GM12892 (cell line): Measurements from ENCODE around the gene GAB2.

Experiments used
- DNase-seq: peaks from one replicate; pipeline ENCODE4 v3.0.0; 2011; ENCODE audit not compliant: insufficient read length
- FAIRE-seq: peaks from 2 replicates; lab custom pipeline; 2011; peaks lifted over from hg19 to GRCh38; lab: Jason Lieb, UNC
- POLR2A ChIP-seq: IDR thresholded peaks from 2 replicates; pipeline ENCODE4 v1.6.1; 2011; ENCODE audit warnings: low read depth, low read length, control low read depth
- POLR2AphosphoS5 ChIP-seq: IDR thresholded peaks from 2 replicates; pipeline ENCODE4 v1.6.1; 2011; ENCODE audit warnings: low read depth, low read length, control low read depth
- TAF1 ChIP-seq: IDR thresholded peaks from 2 replicates; pipeline ENCODE4 v1.6.1; 2011; ENCODE audit warnings: low read depth, mild to moderate bottlenecking, control low read depth, low read length, borderline replicate concordance

GAB2 gene

DNA sequence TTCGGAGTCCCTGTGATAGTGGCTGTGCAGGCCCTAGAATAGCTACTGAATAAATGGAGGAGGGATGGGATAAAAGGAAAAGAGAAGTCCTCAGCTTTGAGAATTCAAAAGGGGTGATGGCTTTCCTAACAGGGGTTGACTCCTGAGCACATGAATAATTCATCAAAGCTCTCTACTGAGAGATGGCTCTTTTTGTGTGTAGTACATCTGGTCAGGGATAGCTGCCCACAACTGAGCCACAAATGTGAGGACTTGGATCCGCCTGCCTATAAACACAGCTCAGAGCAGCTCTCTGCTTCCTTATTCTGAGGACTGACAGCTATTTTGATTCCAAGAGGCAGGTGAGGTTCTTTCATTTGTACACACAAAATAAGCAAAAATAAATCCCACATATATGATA is 146.6 kb downstream of the GAB2 start:
- TF ChIP-seq POLR2AphosphoS5 (no peak), TAF1 (no peak), POLR2A (no peak)
- DNase-seq (no peak), FAIRE-seq (no peak)

DNA sequence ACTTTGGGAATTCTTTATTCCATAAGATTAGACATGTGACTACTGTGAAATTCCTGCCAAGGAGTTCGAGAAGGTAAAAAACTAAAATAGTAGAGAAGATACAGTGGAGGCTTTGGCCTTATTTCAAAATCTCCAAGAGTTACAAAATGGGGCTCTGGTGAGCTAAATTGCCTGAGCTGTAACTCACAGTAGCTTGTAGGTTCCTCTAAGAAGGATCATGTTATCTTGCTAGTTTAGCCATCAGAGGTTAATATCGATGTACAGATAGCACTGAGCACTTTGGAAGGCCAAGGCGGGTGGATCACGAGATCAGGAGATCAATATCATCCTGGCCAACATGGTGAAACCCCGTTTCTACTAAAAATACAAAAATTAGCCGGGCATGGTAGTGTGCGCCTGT is 147.8 kb downstream of the GAB2 start:
- DNase-seq (no peak), FAIRE-seq (no peak)
- TF ChIP-seq TAF1 (no peak), POLR2A (no peak), POLR2AphosphoS5 (no peak)

DNA sequence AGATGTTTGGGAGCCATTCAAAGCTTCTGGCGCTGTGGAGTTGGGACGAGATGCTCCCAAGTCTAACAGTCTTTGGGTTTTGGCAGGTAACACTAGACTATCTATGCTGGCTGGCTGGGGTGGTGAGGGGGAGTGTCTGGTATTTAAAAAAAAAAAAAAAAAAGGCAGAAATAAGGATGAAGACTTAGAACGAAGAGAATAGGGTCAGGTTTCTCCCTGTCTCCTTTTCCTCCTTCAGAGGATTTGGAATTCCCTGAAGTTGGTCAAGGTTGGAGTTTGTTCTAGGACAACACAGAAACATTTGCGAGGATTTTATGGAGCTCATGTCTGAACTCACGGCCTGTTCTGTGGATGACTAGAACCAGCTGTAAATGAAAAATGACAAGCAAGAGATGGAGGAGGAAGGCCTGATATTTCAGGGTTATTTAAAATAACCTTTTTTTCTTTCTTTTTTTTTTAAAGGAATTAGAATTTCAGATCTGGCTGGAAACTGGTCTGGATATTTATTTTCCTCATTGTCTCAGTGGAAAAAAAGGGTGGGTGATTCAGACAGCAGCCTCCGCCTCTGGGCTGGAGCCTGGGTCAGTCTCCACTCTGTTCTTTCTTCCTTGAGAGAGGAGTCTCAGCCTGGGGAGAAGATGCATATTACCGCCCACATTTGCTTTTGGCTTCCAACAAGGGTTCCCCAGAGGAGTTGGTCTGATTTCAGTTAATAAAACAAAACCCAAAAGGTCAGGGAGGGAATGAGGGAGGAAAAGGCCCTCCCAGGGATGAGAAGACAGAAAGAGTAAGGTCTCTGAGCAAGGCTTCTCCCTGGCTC is 148.8 kb downstream of the GAB2 start:
- FAIRE-seq (no peak), DNase-seq (no peak)
- TF ChIP-seq POLR2AphosphoS5 (no peak), TAF1 (no peak), POLR2A (no peak)

DNA sequence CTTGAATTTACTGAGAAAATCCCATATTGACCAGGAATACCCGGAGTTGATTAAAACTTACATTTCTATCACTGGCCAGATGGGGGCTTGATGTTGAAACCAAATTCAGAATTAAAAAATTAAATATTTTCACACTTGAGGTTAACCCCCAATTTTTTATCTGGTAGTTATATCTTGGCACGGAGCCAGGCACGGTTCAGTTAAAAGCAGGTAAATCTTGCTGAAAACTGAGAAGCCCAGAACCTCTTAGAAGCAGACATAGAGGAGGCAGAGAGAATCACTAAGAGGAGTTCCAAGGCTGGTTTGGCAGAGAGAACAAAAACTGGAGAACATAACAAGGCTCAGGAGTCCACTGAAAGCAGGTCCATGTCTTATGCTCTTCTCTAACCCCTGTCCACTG is 151.2 kb downstream of the GAB2 start:
- no peak for FAIRE-seq
- no peak for TF ChIP-seq POLR2A
- no peak for TF ChIP-seq POLR2AphosphoS5
- no peak for TF ChIP-seq TAF1
- DNase-seq = no peak

DNA sequence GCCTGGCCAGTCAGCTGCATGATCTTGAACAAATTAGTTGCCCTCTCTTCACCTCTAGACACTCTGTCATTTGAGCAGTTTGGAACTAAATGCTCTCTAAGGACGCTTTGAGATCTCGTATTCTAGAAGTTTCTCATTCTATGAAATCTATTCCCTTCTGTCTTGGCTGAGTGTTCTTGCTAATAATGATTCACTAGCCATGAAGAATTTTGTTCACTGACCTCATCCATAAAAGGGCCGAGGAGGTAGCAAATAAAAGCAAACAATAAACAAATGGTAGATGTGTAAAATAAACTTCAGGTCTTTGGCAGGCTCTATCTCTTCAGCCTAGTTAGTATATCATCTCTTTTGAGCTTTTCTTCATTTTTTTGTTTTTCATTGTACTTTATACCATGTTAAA is 152.3 kb downstream of the GAB2 start:
- TF ChIP-seq POLR2A (no peak), TAF1 (no peak), POLR2AphosphoS5 (no peak)
- DNase-seq (no peak), FAIRE-seq (no peak)

DNA sequence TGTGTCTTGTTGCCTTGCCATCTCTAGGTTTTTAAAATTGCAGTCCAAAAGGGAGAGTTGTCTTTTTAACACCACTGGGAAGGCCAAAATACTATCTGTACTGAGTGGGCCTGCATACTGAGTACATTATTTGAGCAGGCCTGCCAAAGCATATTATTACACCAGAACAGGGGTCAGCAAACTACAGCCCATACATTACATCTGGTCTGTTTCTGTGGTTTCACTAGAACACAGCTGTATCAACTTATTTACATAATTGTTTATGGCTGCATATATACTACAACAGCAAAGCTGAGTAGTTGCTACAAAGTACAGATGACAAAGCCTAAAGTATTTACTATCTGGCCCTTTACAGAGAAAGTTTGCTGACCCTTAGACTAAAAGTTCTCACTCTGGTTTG is 154.9 kb downstream of the GAB2 start:
- TF ChIP-seq TAF1 (no peak), POLR2AphosphoS5 (no peak), POLR2A (no peak)
- FAIRE-seq (no peak), DNase-seq (no peak)

DNA sequence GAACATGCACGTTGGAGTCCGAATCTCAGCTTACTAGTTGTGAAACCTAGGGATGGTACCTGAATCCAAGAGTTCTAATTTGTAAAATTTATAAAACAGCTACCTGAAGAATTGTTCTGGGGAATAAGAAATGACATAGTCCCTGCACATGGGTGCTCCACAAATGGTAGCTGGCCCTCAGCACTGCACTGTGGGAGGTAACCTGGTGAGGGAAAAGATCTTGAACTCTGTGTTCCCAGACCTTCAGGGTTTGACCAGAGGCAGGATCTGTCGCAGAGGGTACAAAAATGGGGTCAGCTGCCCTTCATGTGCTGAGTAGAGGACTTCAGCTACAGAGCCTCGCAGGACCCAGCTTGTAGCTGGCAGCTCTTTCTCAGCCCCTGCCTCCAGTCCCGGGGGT is 155.4 kb downstream of the GAB2 start:
- FAIRE-seq (no peak), DNase-seq (no peak)
- TF ChIP-seq TAF1 (no peak), POLR2A (no peak), POLR2AphosphoS5 (no peak)

DNA sequence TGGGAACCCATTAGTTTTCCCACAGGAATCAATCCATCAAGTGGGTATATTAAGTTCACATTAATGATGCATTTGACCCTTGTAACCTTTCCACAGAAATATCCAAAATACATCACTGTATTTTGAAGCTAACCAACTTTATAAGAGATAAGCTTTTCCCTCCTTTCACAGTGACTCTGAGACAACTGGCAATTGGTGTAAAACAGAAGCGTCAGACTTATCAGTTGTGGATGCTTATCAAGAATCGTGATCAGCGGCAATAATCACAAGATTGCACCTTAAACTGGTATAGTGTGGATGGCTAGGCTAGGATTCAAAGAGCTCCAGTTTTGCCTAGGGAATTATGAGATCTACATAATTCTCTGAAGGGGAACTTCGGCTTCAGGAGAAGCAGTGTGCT is 155.8 kb downstream of the GAB2 start:
- no peak for FAIRE-seq
- TF ChIP-seq TAF1 = no peak
- no peak for TF ChIP-seq POLR2AphosphoS5
- TF ChIP-seq POLR2A = no peak
- DNase-seq = no peak

DNA sequence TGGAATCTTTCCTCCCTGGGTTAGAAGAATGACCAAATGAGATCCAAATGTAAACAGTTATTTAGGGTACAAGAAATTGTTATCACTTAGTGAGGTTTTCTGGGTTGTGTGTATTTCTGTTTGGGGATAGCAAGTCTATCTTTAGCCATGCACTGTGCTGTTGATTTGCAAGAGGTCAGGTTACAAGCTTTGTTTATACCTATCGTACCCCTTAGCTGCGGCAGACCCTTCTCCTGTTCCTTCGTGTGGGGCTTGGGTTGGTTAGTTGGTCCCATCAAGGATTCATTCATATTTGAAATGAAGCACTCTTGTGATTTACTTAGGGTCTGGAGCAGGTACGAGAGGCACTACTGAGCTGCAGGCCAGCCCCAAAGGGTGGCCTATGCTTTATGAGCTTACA is 156.3 kb downstream of the GAB2 start:
- no peak for FAIRE-seq
- TF ChIP-seq TAF1 (no peak), POLR2A (no peak), POLR2AphosphoS5 (no peak)
- no peak for DNase-seq

DNA sequence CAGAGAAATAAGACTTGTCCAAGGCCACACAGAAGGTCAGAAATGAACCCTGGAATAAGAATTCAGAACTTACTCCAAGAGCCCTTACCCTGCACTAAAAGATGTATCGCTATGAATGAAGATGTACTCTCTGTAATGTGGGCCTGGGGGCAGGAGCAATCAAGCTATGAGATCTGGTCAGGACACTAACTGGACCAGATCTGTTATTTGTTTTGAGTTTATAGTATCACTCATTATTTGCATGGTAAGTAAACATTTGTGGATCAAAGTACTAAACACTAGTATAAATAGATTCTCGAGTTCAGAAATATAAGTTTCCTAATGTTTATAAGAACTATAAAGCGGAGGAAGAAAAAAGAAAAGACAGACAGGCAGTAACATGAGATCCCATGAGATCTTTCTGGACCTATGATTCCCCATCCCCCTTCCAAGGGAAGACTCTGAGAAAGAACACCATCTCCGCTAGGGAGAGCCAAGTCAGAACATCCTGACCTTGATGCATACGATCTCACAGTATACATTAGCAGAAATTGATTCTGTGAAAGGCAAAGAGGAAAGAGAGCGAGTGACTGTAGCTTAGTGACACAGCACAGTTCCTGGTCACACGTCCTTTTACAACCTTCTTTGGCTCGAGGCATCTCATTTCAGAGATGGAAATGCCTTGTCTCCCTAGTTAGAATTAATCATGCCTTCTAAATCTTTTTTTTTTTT is 157.7 kb downstream of the GAB2 start:
- no peak for FAIRE-seq
- no peak for DNase-seq
- TF ChIP-seq TAF1 = no peak

DNA sequence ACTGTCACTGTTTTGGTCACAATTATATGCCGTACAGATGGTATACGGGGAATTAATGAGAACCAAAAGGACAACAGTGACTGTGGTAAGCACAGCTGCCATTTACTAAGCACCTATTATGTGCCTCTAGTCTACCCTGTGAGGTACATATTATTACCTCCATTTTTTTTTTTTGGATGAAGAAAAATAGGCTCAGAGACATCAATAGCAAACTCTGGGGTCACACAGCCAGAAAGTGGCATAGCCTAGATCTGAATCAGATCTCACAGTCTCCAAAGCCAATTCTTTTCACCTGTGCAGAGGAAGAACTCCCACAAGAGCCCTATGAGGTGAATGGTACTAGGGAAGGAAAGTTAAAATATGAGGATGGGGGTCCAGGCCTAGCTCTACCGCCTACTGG is 160.0 kb downstream of the GAB2 start:
- no peak for TF ChIP-seq POLR2AphosphoS5
- no peak for TF ChIP-seq POLR2A
- TF ChIP-seq TAF1 = no peak
- no peak for FAIRE-seq
- no peak for DNase-seq

DNA sequence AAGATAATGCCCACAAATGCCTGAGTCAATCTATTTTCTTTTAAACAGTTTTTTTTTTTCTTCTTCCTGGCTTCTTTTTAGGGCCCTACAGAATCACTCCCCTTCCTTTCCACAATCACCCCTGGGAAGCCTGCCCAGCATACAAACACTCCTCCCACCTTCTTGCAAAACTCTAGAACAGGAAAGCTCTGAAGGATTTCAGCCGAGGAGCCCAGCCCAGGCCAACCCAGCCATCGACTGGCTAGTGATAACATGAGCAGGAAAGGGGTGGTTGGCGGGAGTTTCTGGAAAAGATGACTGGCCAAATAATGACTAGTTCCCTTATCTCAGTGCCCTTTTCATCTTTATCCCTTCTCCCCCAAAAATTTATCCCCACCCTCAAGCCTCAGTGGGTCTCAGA is 160.7 kb downstream of the GAB2 start:
- no peak for FAIRE-seq
- no peak for DNase-seq
- TF ChIP-seq POLR2A (no peak), TAF1 (no peak), POLR2AphosphoS5 (no peak)

DNA sequence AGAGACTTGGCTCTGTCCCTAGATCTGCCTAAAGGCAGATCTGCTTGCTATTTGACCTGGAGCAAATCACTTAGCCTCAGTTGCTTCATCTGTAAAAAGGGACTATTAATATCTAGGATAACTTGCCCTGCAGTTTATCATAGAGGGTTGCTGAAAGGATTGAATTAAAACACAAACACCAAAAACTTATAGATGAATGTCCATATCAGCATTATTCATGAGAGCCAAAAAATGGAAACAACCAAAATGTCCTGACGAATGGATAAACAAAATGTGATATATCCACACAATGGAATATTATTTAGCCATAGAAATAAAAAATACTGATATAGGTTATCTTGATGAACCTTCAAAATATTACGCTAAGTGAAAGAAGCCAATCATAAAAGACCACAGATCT is 161.7 kb downstream of the GAB2 start:
- TF ChIP-seq POLR2A (no peak), POLR2AphosphoS5 (no peak), TAF1 (no peak)
- FAIRE-seq (no peak), DNase-seq (no peak)
